Astrocyte of the spinal cord (primary cell): Measurements from ENCODE around the gene LEFTY1.

ENCODE experiments used
- DNase-seq: peaks from one replicate; pipeline ENCODE4 v3.0.0; 2011; ENCODE audit warnings: low read depth, low spot score
- H3K4me3 ChIP-seq: 2 replicates; pipeline ENCODE4 v1.5.1; 2011; ENCODE audit warnings: low read depth, mild to moderate bottlenecking, low read length, moderate library complexity
- CTCF ChIP-seq: IDR thresholded peaks from 2 replicates; pipeline ENCODE4 v1.5.1; 2012; ENCODE audit warnings: low read depth, mild to moderate bottlenecking, low read length, inconsistent platforms
- in situ Hi-C: cut with HindIII; loops from 2 replicates; pipeline ENCODE4 v1.10.0; 2017; ENCODE audit warnings: low sequenced_read_pairs

The LEFTY1 gene

GRCh38 chr1:225860107-225860506 is 28.8 kb downstream of the LEFTY1 start:
- TF ChIP-seq CTCF, result no peak
- H3K4me3 ChIP-seq, result no peak overlapping the region
- in situ Hi-C loops, result no loop called here
- DNase-seq, result no peak

- no peak for DNase-seq
- in situ Hi-C loops, result no loop called here
- H3K4me3 ChIP-seq, result no peak overlapping the region
- no peak for TF ChIP-seq CTCF
Observed at GRCh38 chr1:225859151-225859550, 29.8 kb downstream of the LEFTY1 start.

DNA sequence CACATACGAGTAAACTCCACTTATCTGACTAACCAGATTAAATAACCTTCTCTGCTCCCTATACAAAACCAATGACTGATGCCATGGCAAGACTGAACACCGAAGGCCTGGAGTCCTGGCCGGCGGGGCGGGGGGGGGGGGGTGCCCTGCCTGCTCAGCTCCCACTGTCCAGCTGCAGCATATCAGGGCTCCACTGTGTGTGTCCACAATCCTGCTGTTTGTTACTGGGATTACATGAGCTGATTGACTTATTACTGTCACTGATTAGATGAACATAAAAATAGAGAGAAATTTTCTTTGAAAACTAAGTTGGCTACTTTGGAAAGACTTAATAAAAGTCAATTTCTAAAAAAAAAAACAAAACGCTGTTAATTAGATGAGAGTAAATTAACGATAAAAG is 31.7 kb downstream of the LEFTY1 start:
- in situ Hi-C loops, result no loop called here
- no peak for DNase-seq
- no peak for TF ChIP-seq CTCF
- H3K4me3 ChIP-seq, result no peak overlapping the region

DNA sequence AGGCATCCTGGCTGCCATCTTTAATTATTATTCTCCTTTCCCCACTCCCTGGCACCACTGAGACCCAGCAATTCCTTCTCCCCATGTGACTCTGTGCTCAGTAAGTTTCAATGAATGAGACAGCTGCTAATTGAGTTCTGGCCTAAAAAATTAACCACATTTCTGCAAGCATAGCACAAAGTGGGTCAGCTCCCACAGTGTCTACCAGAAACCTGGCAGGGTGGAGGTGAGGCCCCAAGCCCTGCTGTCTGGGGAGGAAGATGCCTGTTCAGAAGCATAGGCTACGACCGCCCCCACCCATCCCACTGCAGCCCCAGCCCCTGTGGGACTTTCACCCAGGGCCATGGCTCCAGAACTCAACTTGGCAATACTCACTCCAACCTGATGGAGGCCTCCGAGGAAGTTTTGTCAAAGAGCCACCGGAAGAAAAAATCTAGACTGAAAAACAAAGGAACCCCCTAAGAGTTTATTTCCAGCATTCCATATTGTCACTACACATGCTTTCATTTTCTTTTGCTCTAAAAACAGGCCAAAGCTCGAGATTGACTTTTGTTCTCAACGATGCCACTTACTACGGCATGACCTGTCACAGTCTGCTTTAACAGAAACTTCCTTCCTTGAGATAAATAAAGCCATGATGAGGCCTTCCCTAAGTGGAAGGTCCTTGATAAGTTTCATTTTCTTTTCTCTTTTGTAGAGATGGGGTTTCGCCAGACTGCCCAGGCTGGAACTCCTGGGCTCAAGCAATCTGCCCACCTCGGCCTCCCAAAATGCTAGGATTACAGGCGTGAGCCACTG is 33.2 kb downstream of the LEFTY1 start:
- H3K4me3 ChIP-seq, result no peak overlapping the region
- no peak for TF ChIP-seq CTCF
- in situ Hi-C loops, result no loop called here
- DNase-seq, result no peak

DNA sequence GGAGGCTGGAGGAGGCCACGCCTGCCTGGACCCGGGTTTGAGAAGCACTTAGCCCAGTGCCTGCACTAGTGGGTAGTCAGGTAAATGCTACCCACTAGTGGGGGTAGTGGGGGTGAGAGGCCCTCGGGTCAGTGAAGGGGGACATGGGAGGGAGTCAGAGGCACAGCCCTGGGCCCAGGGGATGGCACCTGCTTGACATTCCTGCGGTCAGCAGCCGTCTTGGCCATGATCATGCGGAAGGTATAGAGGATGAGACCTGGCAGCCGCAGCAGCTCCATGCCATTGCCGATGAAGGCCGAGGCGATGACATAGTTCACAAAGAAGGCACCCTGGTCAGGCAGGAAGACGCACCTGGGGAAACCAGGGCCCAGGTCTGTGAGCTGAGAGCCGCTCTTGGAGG is 35.5 kb downstream of the LEFTY1 start:
- in situ Hi-C loops, result no loop called here
- no peak overlapping the region for H3K4me3 ChIP-seq
- DNase-seq, result no peak
- no peak for TF ChIP-seq CTCF

DNA sequence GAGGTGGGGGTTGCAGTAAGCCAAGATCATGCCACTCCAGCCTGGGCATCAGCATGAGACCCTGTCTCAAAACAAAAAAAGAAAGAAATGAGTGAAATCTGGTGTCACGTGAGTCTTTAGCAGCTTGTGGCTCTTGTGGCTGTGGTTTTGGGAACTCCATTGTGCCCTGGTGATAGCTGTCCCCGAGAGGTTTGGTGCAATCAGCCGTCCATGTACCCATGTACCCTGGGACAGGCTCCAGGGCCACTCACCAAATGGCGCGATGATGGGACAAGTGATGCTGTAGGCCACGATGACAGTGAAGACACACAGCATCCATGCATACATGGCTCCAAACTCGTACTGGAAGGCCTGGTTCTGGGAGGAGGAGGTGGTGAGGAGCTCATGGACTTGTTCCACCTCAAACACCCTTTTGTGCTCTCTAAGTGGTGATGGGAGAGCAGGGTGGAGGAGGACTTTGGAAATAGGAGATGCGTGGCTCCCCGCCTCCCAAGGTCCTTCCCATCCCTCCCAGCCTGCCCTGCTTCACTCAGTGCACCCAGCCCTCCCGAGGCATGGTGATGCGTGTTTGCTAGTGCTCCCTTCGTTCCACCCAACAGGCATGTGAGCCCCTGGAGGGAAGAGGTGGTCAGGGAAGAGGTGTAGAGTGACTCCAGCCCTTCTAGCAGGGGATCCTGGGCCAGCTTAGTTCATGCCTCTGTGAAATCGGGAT is 36.4 kb downstream of the LEFTY1 start:
- no peak for TF ChIP-seq CTCF
- in situ Hi-C loops, result no loop called here
- H3K4me3 ChIP-seq, result no peak overlapping the region
- no peak for DNase-seq
